Heart left ventricle (tissue), 16 donors: Measurements from ENCODE around the gene CAMTA1. TPM values are rescaled to one million over a fixed set of nuclear protein-coding genes. Genes with fewer than 3 reads are reported as not detected.
"Not testable (repeated sequence)": the region's sequence is repeated elsewhere in the genome, so short reads cannot be mapped to it uniquely, and the experiment has no call there.

Source experiments
- ATAC-seq, 4 donors: fragments of 200-7000 bp; cut with Tn5 transposase; one replicate each; pipeline ENCODE4 v1.9.1; 2020 to 2022; ENCODE audit warnings: moderate library complexity in 4 of 4, mild to moderate bottlenecking in 3 of 4, moderate number of reproducible peaks in 1 of 4
- DNase-seq, 5 donors: peaks; one replicate each; pipeline ENCODE4 v3.0.0-alpha.2; 2020
- H3K27ac ChIP-seq, 12 donors: fragments of 200-600 bp; sonication (generic) in 4 of 12; one replicate each; pipeline versions ENCODE4 v1.5.0 to v1.8.0; 2016 to 2022; ENCODE audit warnings: mild to moderate bottlenecking in 2 of 12
- H3K27me3 ChIP-seq, 9 donors: fragments of 200-600 bp; sonication (generic) in 2 of 9; one replicate each; pipeline versions ENCODE4 v1.5.1 to v1.8.0; 2016 to 2022; ENCODE audit warnings: mild to moderate bottlenecking in 3 of 9
- H3K36me3 ChIP-seq, 9 donors: fragments of 200-600 bp; sonication (generic) in 2 of 9; one replicate each; pipeline versions ENCODE4 v1.5.0 to v1.8.0; 2018 to 2022; ENCODE audit warnings: mild to moderate bottlenecking in 2 of 9
- H3K4me1 ChIP-seq, 12 donors: fragments of 200-600 bp; sonication (generic) in 4 of 12; one replicate each; pipeline versions ENCODE4 v1.5.0 to v1.8.0; 2016 to 2022; ENCODE audit warnings: mild to moderate bottlenecking in 3 of 12
- H3K4me3 ChIP-seq, 12 donors: fragments of 200-600 bp; sonication (generic) in 4 of 12; one replicate each; pipeline versions ENCODE4 v1.5.0 to v1.8.0; 2017 to 2022; ENCODE audit warnings: mild to moderate bottlenecking in 9 of 12, moderate library complexity in 4 of 12
- H3K9me3 ChIP-seq, 12 donors: fragments of 200-600 bp; sonication (generic) in 4 of 12; one replicate each; pipeline versions ENCODE4 v1.5.0 to v1.8.0; 2016 to 2022; ENCODE audit warnings: mild to moderate bottlenecking in 1 of 12
- POLR2A ChIP-seq, 2 donors: fragments of 450-650 bp; IDR thresholded peaks; one replicate each; pipeline ENCODE4 v1.6.1; 2017; ENCODE audit warnings: antibody characterized with exemption in 2 of 2, mild to moderate bottlenecking in 2 of 2, moderate library complexity in 2 of 2
- WGBS, 4 donors: extraction: QIAGEN DNeasy Blood & Tissue Kit in 2 of 4; methylation state at CpG; one replicate each; pipeline versions ENCODE4 v1.1.5 to v1.1.7; 2013 to 2018; 5-methylcytosine and 5-hydroxymethylcytosine counted together
- intact Hi-C, 10 donors: fragments of 100-400 bp; cut with DNase I; formaldehyde crosslinking; loops; one replicate each; pipeline versions ENCODE4 v1.11.1 to v1.14.2; 2022
- polyA plus RNA-seq, 2 donors: library from polyadenylated mRNA; stranded (reverse); fragments of 200-250 nt; gene quantifications; one replicate each; pipeline ENCODE4 v1.2.3, GENCODE V29; 2013
- total RNA-seq, 9 donors: library from RNA; depleted of rRNA in 2 of 9; stranded (reverse); fragments of >200 nt in 2 of 9; fragmentation: NEBNext Ultra II Directional in 3 of 9; extraction: Animal tissue kit (Norgen Biotek cat#: 25700) in 3 of 9; gene quantifications; one replicate each; pipeline versions ENCODE4 v1.1.0 to v1.2.4, GENCODE V29; 2016 to 2023
- TF ChIP-seq, protein P1 (sequence below), 12 donors: fragments of 200-600 bp; sonication (generic) in 4 of 12; IDR thresholded peaks; one replicate each; pipeline versions ENCODE4 v1.5.0 to v1.8.0; 2018 to 2022; ENCODE audit warnings: antibody characterized with exemption in 12 of 12, mild to moderate bottlenecking in 5 of 12
- donor health status: ischemic (EF 13 %, LVEDD 7.1; RV severe dilation, severe dysfunction).
- donor health status: healthy with polysubstance abuse.
- donor health status: DM: no; HTN: yes; CAD: no.
- donor health status: DM: no; HTN: no; CAD: no.
- donor health status: ischemic (EF 25% LVEDD 6.9; RV normal size, moderate dysfunction).
- donor health status: ischemic (EF 25% LVEDD 5.7; RV mildly dilated, moderate dysfunction).
- donor health status: healthy.
- donor health status: DM: yes; HTN: yes; CAD: no.
- donor health status: ischemic (EF 35%, LVEDD 5.7; RV mildly dilated, moderate dysfunction).
- donor health status: nonischemic (EF 11% LVEDD 7.7; RV severe dilation, severe dysfunction).
- donor health status: DM: yes; HTN: yes; CAD: no.
- donor health status: PGD.
- donor health status: ischemic (EF 29% LVEDD 5.4; RV normal size, mild dysfunction).
- donor health status: nonischemic (EF 23%, LVEDD 6.1; RV moderate dilation, normal function).

CAMTA1 gene
- total and polyA plus RNA-seq, 11 donors = 114 to 303 (median 137) TPM

DNA sequence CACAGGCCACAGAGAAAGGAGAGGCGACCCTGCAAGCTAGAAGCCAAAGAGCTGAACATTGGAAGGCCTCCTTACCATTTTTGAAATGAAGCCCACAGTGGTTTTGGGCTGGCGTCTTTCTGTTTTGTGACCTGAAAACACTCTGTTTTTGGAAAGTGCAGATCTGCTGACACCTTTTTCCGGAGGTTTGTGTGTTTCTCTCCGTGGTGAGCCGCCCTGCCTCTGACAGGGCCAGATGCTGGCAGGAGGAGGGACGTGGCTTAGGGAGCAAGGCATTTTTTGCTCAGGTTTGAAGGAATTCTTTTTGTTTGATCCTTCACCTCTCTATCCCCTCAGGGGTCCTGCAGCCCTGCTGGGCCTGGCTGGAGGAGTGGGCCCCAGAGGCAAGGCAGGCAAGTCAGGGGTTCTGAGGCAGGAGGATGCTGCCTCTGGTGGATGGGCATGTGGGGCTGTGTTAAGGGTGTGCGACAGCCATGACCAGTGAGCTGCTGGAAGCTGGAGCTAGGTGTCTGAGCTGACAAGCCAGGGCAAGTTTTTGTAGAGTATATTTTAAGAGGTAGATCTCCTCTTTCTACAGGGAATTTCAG lies 133.8 kb downstream of the CAMTA1 start:
- TF ChIP-seq, protein P1, sequence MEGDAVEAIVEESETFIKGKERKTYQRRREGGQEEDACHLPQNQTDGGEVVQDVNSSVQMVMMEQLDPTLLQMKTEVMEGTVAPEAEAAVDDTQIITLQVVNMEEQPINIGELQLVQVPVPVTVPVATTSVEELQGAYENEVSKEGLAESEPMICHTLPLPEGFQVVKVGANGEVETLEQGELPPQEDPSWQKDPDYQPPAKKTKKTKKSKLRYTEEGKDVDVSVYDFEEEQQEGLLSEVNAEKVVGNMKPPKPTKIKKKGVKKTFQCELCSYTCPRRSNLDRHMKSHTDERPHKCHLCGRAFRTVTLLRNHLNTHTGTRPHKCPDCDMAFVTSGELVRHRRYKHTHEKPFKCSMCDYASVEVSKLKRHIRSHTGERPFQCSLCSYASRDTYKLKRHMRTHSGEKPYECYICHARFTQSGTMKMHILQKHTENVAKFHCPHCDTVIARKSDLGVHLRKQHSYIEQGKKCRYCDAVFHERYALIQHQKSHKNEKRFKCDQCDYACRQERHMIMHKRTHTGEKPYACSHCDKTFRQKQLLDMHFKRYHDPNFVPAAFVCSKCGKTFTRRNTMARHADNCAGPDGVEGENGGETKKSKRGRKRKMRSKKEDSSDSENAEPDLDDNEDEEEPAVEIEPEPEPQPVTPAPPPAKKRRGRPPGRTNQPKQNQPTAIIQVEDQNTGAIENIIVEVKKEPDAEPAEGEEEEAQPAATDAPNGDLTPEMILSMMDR (IDR thresholded peaks at IDR 0.05) = no peak
- no peak for TF ChIP-seq POLR2A (IDR thresholded peaks at IDR 0.05)
- no peaks in the 10 kb centered on the region for H3K36me3 ChIP-seq
- intact Hi-C loops = no loop called here
- H3K27ac ChIP-seq = no peak overlapping the region
- H3K27me3 ChIP-seq = no peaks in the 10 kb centered on the region
- no peak overlapping the region for H3K4me3 ChIP-seq
- H3K9me3 ChIP-seq = no peaks in the 10 kb centered on the region
- ATAC-seq (no peak), DNase-seq (no peak)
- WGBS, 4 donors = 90 to 93% (median 91%) methylated on average over 7 of the region's 7 CpGs
- H3K4me1 ChIP-seq = peaks cover 0 to 18% (median 9%) of the 10 kb centered on the region in 12 donors

DNA sequence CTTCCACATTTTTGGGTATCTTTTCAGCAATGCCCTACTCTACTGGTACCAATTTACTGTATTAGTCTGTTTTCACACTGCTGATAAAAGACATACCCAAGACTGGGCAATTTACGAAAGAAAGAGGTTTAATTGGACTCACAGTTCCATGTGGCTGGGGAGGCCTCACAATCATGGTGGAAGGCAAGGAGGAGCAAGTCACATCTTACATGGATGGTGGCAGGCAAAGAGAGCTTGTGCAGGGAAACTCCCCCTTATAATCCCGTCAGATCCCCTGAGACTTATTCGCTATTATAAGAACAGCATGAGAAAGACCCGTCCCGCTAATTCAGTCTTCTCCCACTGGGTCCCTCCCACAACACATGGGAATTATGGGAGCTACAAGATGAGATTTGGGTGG lies 136.3 kb downstream of the CAMTA1 start:
- H3K9me3 ChIP-seq, DNase-seq, H3K4me3 ChIP-seq, H3K27ac ChIP-seq, intact Hi-C loops, ATAC-seq, H3K36me3 ChIP-seq, H3K27me3 ChIP-seq: not testable (repeated sequence)
- H3K4me1 ChIP-seq = peaks cover 0 to 37% (median 12%) of the 10 kb centered on the region in 12 donors
- WGBS, 4 donors = 93 to 96% (median 94%) methylated on average over 5 of the region's 5 CpGs

DNA sequence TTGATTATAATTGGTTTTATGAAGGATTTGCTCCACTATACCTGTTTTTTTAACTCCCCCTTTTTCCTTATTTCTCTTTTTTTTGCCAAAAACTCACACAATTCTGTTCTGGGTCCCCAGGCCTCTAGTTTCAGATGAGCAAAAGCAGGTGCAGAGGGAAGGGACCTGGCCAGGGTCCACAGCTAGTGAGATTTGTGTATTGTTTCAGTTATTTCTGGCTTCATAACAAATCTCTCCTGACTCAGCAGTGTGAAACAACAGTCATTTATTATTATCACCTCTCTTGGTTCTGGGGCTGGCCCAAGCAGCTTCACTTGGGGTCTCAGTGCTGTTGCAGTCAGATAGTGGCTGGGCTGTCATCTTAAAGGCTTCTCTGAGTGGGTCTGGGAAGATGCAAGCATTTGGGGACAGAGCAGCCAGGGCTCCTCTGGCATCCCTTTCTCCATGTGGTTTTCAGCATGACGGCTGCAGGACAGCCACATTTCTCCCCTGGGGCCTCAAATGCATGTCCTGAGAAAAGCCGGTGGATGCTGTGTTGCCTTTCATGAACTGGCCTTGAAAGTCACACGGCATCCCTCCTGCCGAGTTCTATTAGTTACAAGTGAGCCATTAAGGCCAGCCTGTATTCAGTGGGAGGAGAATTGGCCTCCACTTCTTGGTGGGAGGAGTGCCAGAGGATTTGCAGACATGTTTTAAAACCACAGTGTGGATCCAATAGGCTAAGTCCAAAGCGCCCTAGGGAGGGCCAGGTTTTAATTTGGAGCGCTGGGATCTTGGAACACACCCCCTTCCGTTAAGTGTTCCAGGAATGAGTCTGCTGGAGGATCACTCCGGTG lies 137.1 kb downstream of the CAMTA1 start:
- Histone ChIP-seq H3K27me3 (no peaks in the 10 kb centered on the region), H3K36me3 (no peaks in the 10 kb centered on the region), H3K9me3 (no peaks in the 10 kb centered on the region), H3K4me3 (no peak overlapping the region), H3K4me1 (peaks cover 0 to 37% (median 12%) of the 10 kb centered on the region in 12 donors), H3K27ac (peak overlapping the region in 1 of 12 donors; percentile 44)
- intact Hi-C loops = no loop called here
- DNase-seq (peak in 4 of 5 donors; percentile 68 to 76 (median 68)), ATAC-seq (peak; percentile 70 to 93 (median 88))
- WGBS, 4 donors = 17 to 24% (median 19%) methylated on average over 8 of the region's 8 CpGs
- TF ChIP-seq, protein P1 (IDR thresholded peaks at IDR 0.05) = no peak
- no peak for TF ChIP-seq POLR2A (IDR thresholded peaks at IDR 0.05)

DNA sequence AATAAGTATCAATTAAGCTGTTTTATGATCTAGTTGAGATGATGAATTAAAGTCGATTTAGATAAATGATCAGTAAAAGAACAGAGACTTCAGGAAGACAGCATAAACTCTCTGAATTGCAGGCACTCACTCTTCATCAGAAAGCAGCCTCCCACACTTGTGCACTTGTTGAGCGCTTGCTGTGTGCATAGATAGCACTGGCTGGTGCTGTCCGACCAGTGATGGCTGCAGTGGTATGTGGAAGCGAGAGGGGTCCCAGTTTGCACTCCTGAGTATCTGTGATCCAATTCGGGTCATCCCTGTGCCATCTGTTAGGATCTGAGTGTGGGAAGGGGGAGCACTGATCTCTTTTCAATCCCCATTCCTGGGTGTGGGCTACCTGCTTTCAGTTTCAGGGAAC lies 137.8 kb downstream of the CAMTA1 start:
- Histone ChIP-seq H3K27me3 (no peaks in the 10 kb centered on the region), H3K4me3 (no peak overlapping the region), H3K27ac (peak overlapping the region in 1 of 12 donors; percentile 44), H3K4me1 (peaks cover 0 to 37% (median 12%) of the 10 kb centered on the region in 12 donors), H3K36me3 (no peaks in the 10 kb centered on the region), H3K9me3 (no peaks in the 10 kb centered on the region)
- intact Hi-C loops = no loop called here
- TF ChIP-seq, protein P1 (IDR thresholded peaks at IDR 0.05) = no peak
- TF ChIP-seq POLR2A (IDR thresholded peaks at IDR 0.05) = no peak
- WGBS, 4 donors = 84 to 96% (median 92%) methylated on average over 5 of the region's 5 CpGs
- ATAC-seq (no peak), DNase-seq (no peak)
